ENCODE results near the gene MACROD2. TPM values are rescaled to one million over a fixed set of nuclear protein-coding genes. Genes with fewer than 3 reads are reported as not detected.

MACROD2 gene
- total and polyA plus RNA-seq, 2 of the 4 experiments (the other 2 are of a cell fraction): not detected

- no peak overlapping the region for H2AK5ac ChIP-seq (ENCODE audit: low read depth, low read length)
- H3K79me1 ChIP-seq (ENCODE audit: low read depth in 1 of 2, low read length in 2 of 2): no peaks in the 10 kb centered on the region
- H3K4me1 ChIP-seq (ENCODE audit: control insufficient read depth, insufficient read depth, low read length): no peaks in the 10 kb centered on the region
- H3K14ac ChIP-seq (replicated peaks; ENCODE audit: low read depth, low read length): no peak overlapping the region
- no peak overlapping the region for H3K4me2 ChIP-seq (ENCODE audit: low read depth, low read length)
- H2BK15ac ChIP-seq (ENCODE audit: low read depth, low read length): no peak overlapping the region
- BruUV-seq (replicated peaks): no TSS peak
- dilution Hi-C loops (cut with HindIII; ENCODE audit: low sequenced_read_pairs, unreplicated experiment) (no loop called here), in situ Hi-C loops (cut with MboI; ENCODE audit: low sequenced_read_pairs) (no loop called here), intact Hi-C loops (cut with micrococcal nuclease) (no loop called here)
- WGBS, 2 experiments (ENCODE audit: extremely low coverage in 2 of 2, insufficient read length in 1 of 2): no CpG with 5 or more reads among the region's 2 CpGs
- H3K4ac ChIP-seq (ENCODE audit: low read depth, low read length): no peak overlapping the region
- no peak overlapping the region for H2AK9ac ChIP-seq (replicated peaks; ENCODE audit: low read depth, low read length, poor library complexity)
- H3K36me3 ChIP-seq (ENCODE audit: control insufficient read depth, insufficient read depth, low read length): no peaks in the 10 kb centered on the region
- no peak overlapping the region for H2AFZ ChIP-seq (replicated peaks; ENCODE audit: low read length, poor library complexity)
- ATAC-seq (ENCODE audit: low read depth) (no peak), DNase-seq (no peak)
- no peak overlapping the region for H2BK20ac ChIP-seq (ENCODE audit: low read depth, low read length)
- no peak overlapping the region for H3K4me3 ChIP-seq (ENCODE audit: insufficient read depth, low read depth, low read length)
- H3K56ac ChIP-seq (ENCODE audit: extremely low read depth, insufficient read depth, low read length): no peak overlapping the region
- no peak for TF ChIP-seq MXI1 (IDR thresholded peaks at IDR 0.05; ENCODE audit: borderline replicate concordance, low read depth, low read length)
- TF ChIP-seq SMC3 (IDR thresholded peaks at IDR 0.05; ENCODE audit: low read depth, low read length): no peak
- TF ChIP-seq MAFK (IDR thresholded peaks at IDR 0.05; ENCODE audit: low read depth, low read length): no peak
- TF ChIP-seq, protein P1, sequence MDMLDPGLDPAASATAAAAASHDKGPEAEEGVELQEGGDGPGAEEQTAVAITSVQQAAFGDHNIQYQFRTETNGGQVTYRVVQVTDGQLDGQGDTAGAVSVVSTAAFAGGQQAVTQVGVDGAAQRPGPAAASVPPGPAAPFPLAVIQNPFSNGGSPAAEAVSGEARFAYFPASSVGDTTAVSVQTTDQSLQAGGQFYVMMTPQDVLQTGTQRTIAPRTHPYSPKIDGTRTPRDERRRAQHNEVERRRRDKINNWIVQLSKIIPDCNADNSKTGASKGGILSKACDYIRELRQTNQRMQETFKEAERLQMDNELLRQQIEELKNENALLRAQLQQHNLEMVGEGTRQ (IDR thresholded peaks at IDR 0.05; ENCODE audit: low read depth, low read length): no peak
- TF ChIP-seq RFX5 (IDR thresholded peaks at IDR 0.05; ENCODE audit: low read depth, low read length): no peak
- TF ChIP-seq RCOR1 (IDR thresholded peaks at IDR 0.05; ENCODE audit: insufficient replicate concordance, low read length): no peak
- no peak for TF ChIP-seq POLR2A (IDR thresholded peaks at IDR 0.05; ENCODE audit: low read depth, low read length)
- TF ChIP-seq CHD1 (IDR thresholded peaks at IDR 0.05; ENCODE audit: low read depth, low read length): no peak
- no peak for TF ChIP-seq MAZ (IDR thresholded peaks at IDR 0.05; ENCODE audit: borderline replicate concordance, low read depth, low read length)
- no peak for TF ChIP-seq BHLHE40 (IDR thresholded peaks at IDR 0.05; ENCODE audit: low read depth, low read length)
- TF ChIP-seq ELK1 (IDR thresholded peaks at IDR 0.05; ENCODE audit: borderline replicate concordance, low read depth, low read length): no peak
- TF ChIP-seq CEBPB (IDR thresholded peaks at IDR 0.05; ENCODE audit: low read depth, low read length): no peak
- no peak for TF ChIP-seq CTCF (conservative IDR thresholded peaks at IDR 0.05; ENCODE audit: low read depth, low read length)
- TF ChIP-seq FOS (IDR thresholded peaks at IDR 0.05; ENCODE audit: low read depth, low read length): no peak
- no peak for TF ChIP-seq RAD21 (IDR thresholded peaks at IDR 0.05; ENCODE audit: low read length)
- H3K18ac ChIP-seq (ENCODE audit: low read depth, low read length): no peak overlapping the region
- no peaks in the 10 kb centered on the region for H3K9me1 ChIP-seq (ENCODE audit: insufficient read depth, low read length)
- H3K9ac ChIP-seq (ENCODE audit: low read depth, low read length): no peak overlapping the region
- CTCF ChIA-PET: interaction anchor here (1.6 kb wide), 1 partner anchor 252 kb away, joined by 6 read pairs; the partner anchor contains the start of gene FLRT3
- no peak overlapping the region for H4K5ac ChIP-seq (ENCODE audit: low read depth, low read length)
- H3K27me3 ChIP-seq (ENCODE audit: control insufficient read depth, insufficient read depth, low read length): no peaks in the 10 kb centered on the region
- POLR2A ChIA-PET (ENCODE audit: unreplicated experiment): no interaction called here
- H3K23ac ChIP-seq (ENCODE audit: low read depth, low read length): no peak overlapping the region
- no peaks in the 10 kb centered on the region for H4K20me1 ChIP-seq (ENCODE audit: insufficient read depth, low read length)
- no peak overlapping the region for H2BK120ac ChIP-seq (ENCODE audit: low read depth, low read length)
- H3K27ac ChIP-seq (ENCODE audit: insufficient read depth, low read length): no peak overlapping the region
- no peak overlapping the region for H4K91ac ChIP-seq (ENCODE audit: insufficient read depth, low read depth, low read length)
- no peaks in the 10 kb centered on the region for H3K9me3 ChIP-seq (ENCODE audit: control insufficient read depth, insufficient read depth, low read length)
- no peak overlapping the region for H4K8ac ChIP-seq (ENCODE audit: low read depth in 2 of 2, low read length in 2 of 2)
- H2BK5ac ChIP-seq (ENCODE audit: low read depth, low read length, poor library complexity, severe bottlenecking): no peak overlapping the region
Measured at GRCh38 chr20:14589383-14589782, 594.1 kb downstream of the MACROD2 start.

Measured in IMR-90 (cell line).